A549 (cell line): Measurements from ENCODE around the gene ENTPD8. TPM values are rescaled to one million over a fixed set of nuclear protein-coding genes. Genes with fewer than 3 reads are reported as not detected.

Source experiments
- ATAC-seq, 2 experiments: fragments of 200-7000 bp in 1 of 2; fragments of >200 bp in 1 of 2; cut with Nextera tagmentation in 1 of 2; cut with Tn5 transposase in 1 of 2; 3 replicates each; pipeline versions ENCODE4 v1.8.0 to v1.9.1; 2018 to 2020; ENCODE audit warnings: mild to moderate bottlenecking in 1 of 2, moderate library complexity in 1 of 2
- CTCF ChIA-PET: fragments of 300-600 bp; sonication (Branson Sonifier 250); formaldehyde crosslinking; extraction: SDS; loops from one replicate; lab custom pipeline; 2021; ENCODE audit warnings: antibody characterized with exemption, inconsistent platforms; lab: Yijun Ruan, JAX
- POLR2A ChIA-PET: fragments of 350-600 bp; formaldehyde crosslinking; extraction: SDS; loops from one replicate; lab custom pipeline; 2021; ENCODE audit warnings: antibody characterized with exemption, inconsistent platforms; lab: Yijun Ruan, JAX
- DNase-seq, 2 experiments: peaks; one replicate each; pipeline versions ENCODE4 v3.0.0 to v3.0.0-alpha.2; 2011 to 2016; ENCODE audit warnings: low read depth in 1 of 2, low spot score in 1 of 2
- FAIRE-seq: peaks from 2 replicates; lab custom pipeline; 2011; peaks lifted over from hg19 to GRCh38; lab: Jason Lieb, UNC
- H3K27ac ChIP-seq, 2 experiments: fragments of >200 bp; sonication (Bioruptor Twin); formaldehyde crosslinking; 3 replicates each; pipeline ENCODE4 v1.5.1; 2016 to 2017
- H3K4me1 ChIP-seq: fragments of >200 bp; sonication (Bioruptor Twin); formaldehyde crosslinking; 3 replicates; pipeline ENCODE4 v1.6.1; 2016
- H3K4me2 ChIP-seq: fragments of >200 bp; sonication (Bioruptor Twin); formaldehyde crosslinking; 3 replicates; pipeline ENCODE4 v1.6.1; 2016
- H3K4me3 ChIP-seq: fragments of >200 bp; sonication (Bioruptor Twin); formaldehyde crosslinking; 3 replicates; pipeline ENCODE4 v1.5.1; 2016
- H3K9me3 ChIP-seq: fragments of >200 bp; sonication (Bioruptor Twin); formaldehyde crosslinking; 3 replicates; pipeline ENCODE4 v1.6.1; 2016
- CBX2 ChIP-seq: fragments of 200-600 bp; sonication (generic); IDR thresholded peaks from 2 replicates; pipeline ENCODE4 v1.6.1; 2016; ENCODE audit warnings: low read depth, mild to moderate bottlenecking, borderline replicate concordance
- CBX8 ChIP-seq: fragments of 200-600 bp; sonication (generic); IDR thresholded peaks from 2 replicates; pipeline ENCODE4 v1.6.1; 2016
- CEBPB ChIP-seq, 2 experiments: fragments of >200 bp in 1 of 2; sonication (Bioruptor Twin) in 1 of 2; formaldehyde crosslinking in 1 of 2; IDR thresholded peaks; 2 replicates each; pipeline ENCODE4 v1.6.1; 2012 to 2016
- CHD4 ChIP-seq: fragments of 200-600 bp; sonication (generic); IDR thresholded peaks from 2 replicates; pipeline ENCODE4 v1.6.1; 2016; ENCODE audit warnings: antibody characterized with exemption, mild to moderate bottlenecking, borderline replicate concordance
- EHMT2 ChIP-seq: fragments of 200-600 bp; sonication (generic); IDR thresholded peaks from 2 replicates; pipeline ENCODE4 v1.6.1; 2016; ENCODE audit warnings: antibody characterized with exemption, low read depth, mild to moderate bottlenecking, moderate library complexity
- ESRRA ChIP-seq: fragments of 150-350 bp; IDR thresholded peaks from 2 replicates; pipeline ENCODE4 v1.6.1; 2014; ENCODE audit warnings: mild to moderate bottlenecking, low read length, borderline replicate concordance
- FOSB ChIP-seq: fragments of 250-450 bp; sonication (Bioruptor Pico); IDR thresholded peaks from 2 replicates; pipeline ENCODE4 v1.5.0; 2020; ENCODE audit warnings: mild to moderate bottlenecking, moderate library complexity
- FOSL2 ChIP-seq, 2 experiments: fragments of 450-650 bp in 1 of 2; fragments of >200 bp in 1 of 2; sonication (Bioruptor Twin) in 1 of 2; formaldehyde crosslinking; IDR thresholded peaks; 2 replicates each; pipeline versions ENCODE4 v1.5.0 to v1.6.1; 2016 to 2020; ENCODE audit warnings: mild to moderate bottlenecking in 1 of 2, moderate library complexity in 1 of 2
- GATA3 ChIP-seq: IDR thresholded peaks from 2 replicates; pipeline ENCODE4 v1.6.1; 2012; ENCODE audit warnings: borderline replicate concordance
- HDAC2 ChIP-seq: fragments of 200-600 bp; sonication (generic); IDR thresholded peaks from 2 replicates; pipeline ENCODE4 v1.6.1; 2016
- HOXB13 ChIP-seq: fragments of 250-450 bp; sonication (Bioruptor Pico); IDR thresholded peaks from 2 replicates; pipeline ENCODE4 v1.5.0; 2020; ENCODE audit warnings: low read depth, mild to moderate bottlenecking, moderate library complexity
- JUNB ChIP-seq: fragments of >200 bp; sonication (Bioruptor Twin); formaldehyde crosslinking; IDR thresholded peaks from 2 replicates; pipeline ENCODE4 v1.6.1; 2016
- KDM1A ChIP-seq: fragments of 200-600 bp; sonication (generic); IDR thresholded peaks from 2 replicates; pipeline ENCODE4 v1.6.1; 2016; ENCODE audit warnings: low read depth, mild to moderate bottlenecking
- KDM5A ChIP-seq: fragments of 200-600 bp; sonication (generic); IDR thresholded peaks from 2 replicates; pipeline ENCODE4 v1.6.1; 2016; ENCODE audit warnings: antibody characterized with exemption, mild to moderate bottlenecking
- MYC ChIP-seq: IDR thresholded peaks from 2 replicates; pipeline ENCODE4 v1.6.1; 2012; ENCODE audit warnings: mild to moderate bottlenecking, inconsistent platforms, low read length, improper control_type of control experiment, borderline replicate concordance
- NFE2L2 ChIP-seq: fragments of 150-350 bp; conservative IDR thresholded peaks from 2 replicates; pipeline ENCODE4 v1.6.1; 2014; ENCODE audit warnings: low read length
- POLR2A ChIP-seq: IDR thresholded peaks from 2 replicates; pipeline ENCODE4 v1.6.1; 2012; ENCODE audit warnings: mild to moderate bottlenecking, low read length
- POLR2AphosphoS2 ChIP-seq: conservative IDR thresholded peaks from 2 replicates; pipeline ENCODE4 v1.6.1; 2012; ENCODE audit warnings: low read length, improper control_type of control experiment, inconsistent platforms
- RAD21 ChIP-seq, 2 experiments: fragments of >200 bp in 1 of 2; sonication (Bioruptor Twin) in 1 of 2; formaldehyde crosslinking in 1 of 2; IDR thresholded peaks in 1 of 2; conservative IDR thresholded peaks in 1 of 2; 2 replicates in 1 of 2; 3 replicates in 1 of 2; pipeline ENCODE4 v1.6.1; 2012 to 2018; ENCODE audit warnings: inconsistent platforms in 1 of 2
- RARB ChIP-seq: fragments of 250-450 bp; sonication (Bioruptor Pico); IDR thresholded peaks from 2 replicates; pipeline ENCODE4 v1.8.0; 2021; ENCODE audit warnings: mild to moderate bottlenecking, moderate library complexity
- RCOR1 ChIP-seq: fragments of 150-350 bp; IDR thresholded peaks from 2 replicates; pipeline ENCODE4 v1.6.1; 2014; ENCODE audit warnings: antibody characterized with exemption, low read length, low read depth
- RNF2 ChIP-seq: fragments of 200-600 bp; sonication (generic); IDR thresholded peaks from 2 replicates; pipeline ENCODE4 v1.6.1; 2016; ENCODE audit warnings: low read depth, mild to moderate bottlenecking, antibody characterized with exemption, moderate library complexity, borderline replicate concordance
- SMC3 ChIP-seq: fragments of >200 bp; sonication (Bioruptor Twin); formaldehyde crosslinking; IDR thresholded peaks from 3 replicates; pipeline ENCODE4 v1.6.1; 2018; ENCODE audit warnings: inconsistent platforms
- SREBF2 ChIP-seq: fragments of 450-650 bp; IDR thresholded peaks from 2 replicates; pipeline ENCODE4 v1.6.1; 2014; ENCODE audit warnings: mild to moderate bottlenecking, moderate library complexity
- TFCP2L1 ChIP-seq: fragments of 250-450 bp; sonication (Bioruptor Pico); IDR thresholded peaks from 2 replicates; pipeline ENCODE4 v1.5.0; 2021; ENCODE audit warnings: mild to moderate bottlenecking
- TP53 ChIP-seq: fragments of 250-450 bp; sonication (Bioruptor Pico); IDR thresholded peaks from 2 replicates; pipeline ENCODE4 v1.5.0; 2021; ENCODE audit warnings: mild to moderate bottlenecking, moderate library complexity
- ZC3H11A ChIP-seq: fragments of 450-650 bp; IDR thresholded peaks from 2 replicates; pipeline ENCODE4 v1.6.1; 2014; ENCODE audit warnings: antibody characterized with exemption, mild to moderate bottlenecking
- WGBS: methylation state at CpG from one replicate; pipeline ENCODE4 v1.1.6; 2017; ENCODE audit errors: missing lambda C conversion rate; 5-methylcytosine and 5-hydroxymethylcytosine counted together
- polyA plus RNA-seq, 4 experiments: library from polyadenylated mRNA; depleted of rRNA in 3 of 4; stranded (reverse); fragments of >200 nt; fragmentation: RNase III in 1 of 4; extraction: RNeasy Plus Mini Kit Qiagen cat#74134 plus additional on column Dnase treatment in 1 of 4; gene quantifications; 2 replicates in 3 of 4; 3 replicates in 1 of 4; pipeline ENCODE4 v1.2.3, GENCODE V29; 2011 to 2017
- TF ChIP-seq, protein P1 (sequence below): IDR thresholded peaks from 2 replicates; pipeline ENCODE4 v1.6.1; 2012
- TF ChIP-seq, protein P2 (sequence below): IDR thresholded peaks from 2 replicates; pipeline ENCODE4 v1.6.1; 2012; ENCODE audit warnings: low read depth, borderline replicate concordance

Gene ENTPD8
- polyA plus RNA-seq, 2 of the 4 experiments (the other 2 are of a cell fraction) = 0.18 to 0.36 TPM

GRCh38 chr9:137422604-137423513 is 18.3 kb downstream of the ENTPD8 start, which contains the start of the genes EXD3 and NOXA1 (continued):
- no peak for TF ChIP-seq ESRRA
- TF ChIP-seq KDM1A = no peak
- TF ChIP-seq, protein P1, sequence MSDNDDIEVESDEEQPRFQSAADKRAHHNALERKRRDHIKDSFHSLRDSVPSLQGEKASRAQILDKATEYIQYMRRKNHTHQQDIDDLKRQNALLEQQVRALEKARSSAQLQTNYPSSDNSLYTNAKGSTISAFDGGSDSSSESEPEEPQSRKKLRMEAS = peak; percentile 77
- no peak for TF ChIP-seq RARB (CRISPR knock-in tag)
- TF ChIP-seq ZC3H11A = no peak
- TF ChIP-seq SMC3 = peak; percentile 78
- no peak for TF ChIP-seq JUNB
- no peak for TF ChIP-seq TP53 (CRISPR knock-in tag)
- no peak for TF ChIP-seq FOSB (CRISPR knock-in tag)
- TF ChIP-seq TFCP2L1 (CRISPR knock-in tag) = no peak
- 0 out of 2 replicates have a peak, but pooled peaks have one; percentile 5 for TF ChIP-seq KDM5A
- TF ChIP-seq RCOR1 = no peak
- TF ChIP-seq EHMT2 = no peak
- TF ChIP-seq SREBF2 = no peak
- no peak for TF ChIP-seq CHD4

DNA sequence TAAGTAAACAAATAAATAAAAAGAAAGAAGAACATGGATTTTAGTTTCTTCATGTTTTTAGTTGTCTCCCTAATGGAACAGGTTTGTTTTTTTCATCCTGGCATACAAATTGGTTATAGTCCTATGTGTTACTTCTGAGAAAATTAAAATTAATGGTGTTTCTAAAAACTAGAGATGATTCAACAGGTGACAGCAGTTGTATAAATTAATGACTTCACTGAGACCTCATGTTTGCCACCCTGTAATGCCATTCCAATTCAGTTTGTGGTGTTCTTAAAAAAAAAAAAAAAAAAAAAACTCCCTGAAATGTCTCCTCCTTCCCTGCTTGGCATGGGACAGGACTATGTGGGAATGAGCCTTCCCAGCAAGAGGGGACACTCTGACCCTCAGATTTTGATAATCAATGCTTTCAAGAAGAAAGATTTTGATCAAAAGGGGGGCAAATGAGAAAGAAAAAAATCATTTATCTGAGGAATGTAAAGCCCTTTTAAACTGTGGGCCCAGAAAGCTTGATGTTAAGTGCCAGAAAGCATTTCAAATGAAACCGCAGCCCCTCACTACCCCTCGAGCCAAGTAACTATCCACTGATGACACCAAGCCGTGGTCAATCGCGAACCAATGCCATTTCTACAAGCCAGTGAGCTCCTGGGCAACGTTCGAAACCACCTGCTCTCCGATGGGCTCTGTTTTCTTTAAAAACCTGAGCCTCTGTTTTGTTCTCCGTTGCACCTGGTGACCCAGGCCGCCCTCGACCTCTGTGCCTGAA is 19.1 kb downstream of the ENTPD8 start:
- Histone ChIP-seq H3K4me2 (peak overlapping the region; percentile 88), H3K9me3 (no peaks in the 10 kb centered on the region), H3K4me1 (peaks cover 15% of the 10 kb centered on the region; the same call in 2 of the 3 replicates), H3K27ac (peak overlapping the region; percentile 90 to 94), H3K4me3 (peak overlapping the region; percentile 94)
- TF ChIP-seq CEBPB (IDR thresholded peaks at IDR 0.05) (no peak), MYC (no peak), RARB (CRISPR knock-in tag) (no peak), KDM5A (no peak), RAD21 (conservative IDR thresholded peaks at IDR 0.05 in 1 of 2, IDR thresholded peaks at IDR 0.05 in 1 of 2) (no peak), ESRRA (no peak)
- TF ChIP-seq, protein P2, sequence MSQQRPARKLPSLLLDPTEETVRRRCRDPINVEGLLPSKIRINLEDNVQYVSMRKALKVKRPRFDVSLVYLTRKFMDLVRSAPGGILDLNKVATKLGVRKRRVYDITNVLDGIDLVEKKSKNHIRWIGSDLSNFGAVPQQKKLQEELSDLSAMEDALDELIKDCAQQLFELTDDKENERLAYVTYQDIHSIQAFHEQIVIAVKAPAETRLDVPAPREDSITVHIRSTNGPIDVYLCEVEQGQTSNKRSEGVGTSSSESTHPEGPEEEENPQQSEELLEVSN = no peak
- ChIA-PET CTCF (interaction anchor here (0.9 to 3.8 kb wide), 24 partner anchors 10 to 144 kb away, joined by 3 to 86 read pairs (median 5); partner anchors contain the start of genes ENTPD8, NRARP and TOR4A), POLR2A (interaction anchor here (1.3 kb wide), 1 partner anchor 120 kb away, joined by 9 read pairs; the partner anchor contains the start of gene NRARP)
- ATAC-seq (no peak), FAIRE-seq (no peak), DNase-seq (no peak)
- WGBS = 5% methylated on average over 11 of the region's 11 CpGs

DNA sequence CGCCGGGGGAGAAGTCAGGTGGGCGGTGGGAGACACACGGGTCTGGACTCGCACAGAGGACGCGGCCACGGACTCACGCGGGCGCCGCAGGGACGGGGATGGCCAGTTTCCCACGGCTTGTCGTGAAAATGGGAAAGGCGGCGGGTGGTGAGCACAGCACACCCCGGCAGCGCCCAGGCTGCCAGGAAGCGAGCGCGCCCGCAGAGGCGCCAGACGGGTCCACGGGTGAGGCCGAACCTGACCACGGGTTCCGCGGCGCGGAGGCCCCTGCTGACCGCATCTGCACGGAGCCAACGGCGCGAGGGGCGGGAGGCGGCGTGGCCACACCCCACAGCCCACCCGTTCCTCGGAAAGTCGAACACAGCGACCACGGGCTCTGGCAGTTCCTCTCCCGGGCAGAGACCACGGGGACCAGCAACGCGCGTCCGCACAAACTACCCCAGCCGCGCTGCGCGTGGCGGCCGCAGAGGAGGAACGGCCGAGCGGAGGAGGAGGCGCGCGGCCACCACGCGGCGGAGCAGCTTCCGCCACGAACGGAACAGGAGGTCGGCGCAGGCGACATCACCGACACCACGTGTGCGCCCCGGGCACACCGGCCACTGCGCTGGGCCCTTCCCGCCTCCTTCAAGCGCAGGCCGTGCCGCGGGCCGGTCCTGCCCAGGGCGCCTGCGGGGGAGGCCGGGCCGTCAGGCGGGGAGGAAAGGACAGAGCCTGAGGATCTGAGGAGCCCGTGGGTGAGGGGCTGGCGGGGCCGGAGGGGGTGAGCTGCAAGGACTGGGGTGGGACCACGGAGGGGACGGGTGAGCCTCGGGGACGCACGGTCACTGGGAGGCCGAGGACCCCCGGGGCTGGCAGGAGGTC is 23.8 kb downstream of the ENTPD8 start:
- POLR2A ChIA-PET = no interaction called here
- no peak overlapping the region for H3K27ac ChIP-seq
- ATAC-seq = no peak
- CTCF ChIA-PET = interaction anchor here (0.8 to 1.3 kb wide), 3 partner anchors 9 to 131 kb away, joined by 3 to 5 read pairs (median 4); partner anchors contain the start of gene NRARP
- 95% methylated on average over 92 of the region's 99 CpGs for WGBS
- no peak overlapping the region for H3K4me3 ChIP-seq
- TF ChIP-seq HDAC2 = no peak
- TF ChIP-seq POLR2A = no peak
- TF ChIP-seq NFE2L2 = no peak
- no peak for TF ChIP-seq RCOR1
- no peak for TF ChIP-seq KDM5A
- no peak for TF ChIP-seq CEBPB (IDR thresholded peaks at IDR 0.05)
- no peak for TF ChIP-seq POLR2AphosphoS2
- TF ChIP-seq HOXB13 (CRISPR knock-in tag) = no peak
- TF ChIP-seq CBX8 = no peak
- no peak for TF ChIP-seq GATA3
- TF ChIP-seq FOSL2 (IDR thresholded peaks at IDR 0.05) = no peak
- no peak for TF ChIP-seq FOSL2 (CRISPR knock-in tag; IDR thresholded peaks at IDR 0.05)
- no peak for TF ChIP-seq CBX2
- no peak for TF ChIP-seq CHD4
- no peak for TF ChIP-seq MYC
- no peak for TF ChIP-seq RNF2
- TF ChIP-seq, protein P1 = no peak
- no peak for DNase-seq
- H3K4me1 ChIP-seq = peaks cover 11% of the 10 kb centered on the region
- no peak for FAIRE-seq
- H3K4me2 ChIP-seq = no peak overlapping the region
- no peaks in the 10 kb centered on the region for H3K9me3 ChIP-seq
